ENCODE measurements around the gene PITPNM3.

PITPNM3 gene

GRCh38 chr17:6525731-6526130 is 30.6 kb downstream of the PITPNM3 start:
- no peak for DNase-seq (ENCODE audit: low spot score)
- in situ Hi-C loops (cut with MboI; ENCODE audit: low pct_unique_long_range_greater_than_20kb, low sequenced_read_pairs, unreplicated experiment): no loop called here

GRCh38 chr17:6525141-6525540 is 31.2 kb downstream of the PITPNM3 start:
- TF ChIP-seq CTCF (IDR thresholded peaks at IDR 0.05; ENCODE audit: extremely low read depth, insufficient read depth, missing control alignments): no peak
- in situ Hi-C loops (cut with MboI; ENCODE audit: low pct_unique_long_range_greater_than_20kb, low sequenced_read_pairs, unreplicated experiment): no loop called here
- DNase-seq (ENCODE audit: low spot score): no peak

More at GRCh38 chr17:6525731-6526130, 30.6 kb downstream of the PITPNM3 start:
- TF ChIP-seq CTCF (IDR thresholded peaks at IDR 0.05; ENCODE audit: extremely low read depth, insufficient read depth, missing control alignments): no peak

GRCh38 chr17:6524520-6524919 is 31.8 kb downstream of the PITPNM3 start:
- in situ Hi-C loops (cut with MboI; ENCODE audit: low pct_unique_long_range_greater_than_20kb, low sequenced_read_pairs, unreplicated experiment): no loop called here

GRCh38 chr17:6523809-6524355 is 32.5 kb downstream of the PITPNM3 start:
- DNase-seq (ENCODE audit: low spot score): no peak
- no peak for TF ChIP-seq CTCF (IDR thresholded peaks at IDR 0.05; ENCODE audit: extremely low read depth, insufficient read depth, missing control alignments)
- in situ Hi-C loops (cut with MboI; ENCODE audit: low pct_unique_long_range_greater_than_20kb, low sequenced_read_pairs, unreplicated experiment): no loop called here

More at GRCh38 chr17:6524520-6524919, 31.8 kb downstream of the PITPNM3 start:
- TF ChIP-seq CTCF (IDR thresholded peaks at IDR 0.05; ENCODE audit: extremely low read depth, insufficient read depth, missing control alignments): no peak
- DNase-seq (ENCODE audit: low spot score): no peak

GRCh38 chr17:6523330-6523729 is 33.0 kb downstream of the PITPNM3 start:
- DNase-seq (ENCODE audit: low spot score): no peak
- in situ Hi-C loops (cut with MboI; ENCODE audit: low pct_unique_long_range_greater_than_20kb, low sequenced_read_pairs, unreplicated experiment): no loop called here
- TF ChIP-seq CTCF (IDR thresholded peaks at IDR 0.05; ENCODE audit: extremely low read depth, insufficient read depth, missing control alignments): no peak

GRCh38 chr17:6521586-6521985 is 34.8 kb downstream of the PITPNM3 start:
- TF ChIP-seq CTCF (IDR thresholded peaks at IDR 0.05; ENCODE audit: extremely low read depth, insufficient read depth, missing control alignments): no peak
- DNase-seq (ENCODE audit: low spot score): no peak
- in situ Hi-C loops (cut with MboI; ENCODE audit: low pct_unique_long_range_greater_than_20kb, low sequenced_read_pairs, unreplicated experiment): no loop called here

All from GM13977 (cell line).